Natural killer cell (primary cell): ENCODE results near the gene ALK. TPM values are rescaled to one million over a fixed set of nuclear protein-coding genes. Genes with fewer than 3 reads are reported as not detected.

ENCODE experiments used
- ATAC-seq, 3 donors: fragments of 150-1000 bp in 2 of 3; fragments of 200-7000 bp in 1 of 3; cut with Tn5 transposase; 1 replicate in 1 of 3; 2 replicates in 2 of 3; pipeline ENCODE4 v1.10.0; 2021; ENCODE audit warnings: mild to moderate bottlenecking in 2 of 3, moderate library complexity in 2 of 3
- DNase-seq, 2 donors: peaks; one replicate each; pipeline versions ENCODE4 v3.0.0 to v3.0.0-alpha.2; 2013 to 2021; ENCODE audit warnings: mixed read lengths in 1 of 2
- H3K27ac ChIP-seq: one replicate; pipeline ENCODE4 v1.5.1; 2013; ENCODE audit warnings: mild to moderate bottlenecking, low read length
- H3K27me3 ChIP-seq: one replicate; pipeline ENCODE4 v1.6.1; 2013; ENCODE audit warnings: low read length; ENCODE audit not compliant: control insufficient read depth, insufficient read depth
- H3K36me3 ChIP-seq: one replicate; pipeline ENCODE4 v1.6.1; 2013; ENCODE audit warnings: low read length; ENCODE audit not compliant: control insufficient read depth, insufficient read depth
- H3K4me1 ChIP-seq: one replicate; pipeline ENCODE4 v1.6.1; 2013; ENCODE audit warnings: low read length; ENCODE audit not compliant: control insufficient read depth, insufficient read depth
- H3K4me3 ChIP-seq: one replicate; pipeline ENCODE4 v1.5.1; 2013; ENCODE audit warnings: low read length
- H3K9me3 ChIP-seq: one replicate; pipeline ENCODE4 v1.6.1; 2013; ENCODE audit warnings: low read length; ENCODE audit not compliant: control insufficient read depth, insufficient read depth
- H3K27ac Mint-ChIP-seq, 2 donors: one replicate each; pipeline ENCODE4 v1.8.0; 2022; ENCODE audit warnings: mild to moderate bottlenecking in 2 of 2, mixed read lengths in 2 of 2, moderate library complexity in 1 of 2
- H3K27me3 Mint-ChIP-seq, 2 donors: one replicate each; pipeline ENCODE4 v1.8.0; 2022; ENCODE audit warnings: low read depth in 2 of 2, mixed read lengths in 2 of 2
- H3K36me3 Mint-ChIP-seq: one replicate; pipeline ENCODE4 v1.8.0; 2022; ENCODE audit warnings: mixed read lengths
- H3K4me1 Mint-ChIP-seq, 2 donors: one replicate each; pipeline ENCODE4 v1.8.0; 2022; ENCODE audit warnings: mixed read lengths in 2 of 2
- H3K4me3 Mint-ChIP-seq: one replicate; pipeline ENCODE4 v1.8.0; 2022; ENCODE audit warnings: mild to moderate bottlenecking, moderate library complexity, mixed read lengths
- H3K9me3 Mint-ChIP-seq, 2 donors: one replicate each; pipeline ENCODE4 v1.8.0; 2022; ENCODE audit warnings: mixed read lengths in 2 of 2
- WGBS: methylation state at CpG from one replicate; pipeline ENCODE4 v1.1.7; 2013; ENCODE audit warnings: missing lambda C conversion rate; ENCODE audit not compliant: insufficient coverage; 5-methylcytosine and 5-hydroxymethylcytosine counted together
- intact Hi-C: fragments of 100-400 bp; cut with micrococcal nuclease; formaldehyde crosslinking; loops from one replicate; pipeline ENCODE4 v1.14.2; 2022
- total RNA-seq, 4 donors: library from RNA; stranded (reverse); fragments of 120-200 nt in 1 of 4; gene quantifications; one replicate each; pipeline versions ENCODE4 v1.2.3 to v1.2.4, GENCODE V29; 2013 to 2022
- TF ChIP-seq, protein P1 (sequence below): fragments of 200-600 bp; IDR thresholded peaks from one replicate; pipeline ENCODE4 v1.8.0; 2022; ENCODE audit warnings: antibody characterized with exemption

Gene ALK
- total RNA-seq, 3 donors from 2014 or later (not counting 1 experiment from before 2014, with no cell fraction given), result not detected

DNA sequence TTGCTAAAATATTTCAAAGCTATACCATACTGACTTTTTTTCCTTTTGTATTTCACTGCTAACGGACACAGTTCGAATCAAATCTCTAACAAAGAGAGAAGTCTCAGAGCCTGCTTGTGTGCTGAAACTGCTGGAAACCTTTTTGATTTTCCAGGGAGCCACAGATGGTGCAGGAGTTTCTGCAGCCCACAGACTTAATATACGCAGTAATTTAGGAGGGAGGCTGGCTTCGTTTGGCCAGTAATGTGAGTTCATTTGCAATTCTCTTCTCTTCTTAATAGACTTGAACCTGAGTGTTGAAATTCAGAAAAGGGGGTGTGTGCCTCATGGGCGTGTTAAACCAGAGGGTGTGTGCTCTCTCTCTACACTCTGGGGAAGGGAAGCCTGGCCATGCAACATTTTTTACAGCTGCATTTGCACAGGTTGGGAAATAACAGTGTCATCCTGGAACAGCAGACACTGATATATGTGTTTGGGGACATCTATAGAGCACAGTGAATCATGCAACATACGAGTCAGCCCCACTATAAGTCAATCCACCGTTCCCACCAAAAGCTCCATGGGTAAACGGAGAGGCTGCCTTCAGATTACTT, 473.2 kb downstream of the ALK start:
- 71% methylated on average over 8 of the region's 8 CpGs for WGBS
- H3K27me3 Mint-ChIP-seq, result peaks cover 7 to 37% of the 10 kb centered on the region in 2 donors
- Histone ChIP-seq H3K9me3 (no peaks in the 10 kb centered on the region), H3K4me1 (no peaks in the 10 kb centered on the region), H3K27ac (no peak overlapping the region), H3K36me3 (no peaks in the 10 kb centered on the region), H3K4me3 (no peak overlapping the region), H3K27me3 (no peaks in the 10 kb centered on the region)
- no peaks in the 10 kb centered on the region for H3K4me1 Mint-ChIP-seq
- H3K27ac Mint-ChIP-seq, result no peak overlapping the region
- DNase-seq (no peak), ATAC-seq (no peak)
- H3K4me3 Mint-ChIP-seq, result no peak overlapping the region
- H3K9me3 Mint-ChIP-seq, result no peaks in the 10 kb centered on the region
- intact Hi-C loops, result no loop called here
- H3K36me3 Mint-ChIP-seq, result no peaks in the 10 kb centered on the region
- TF ChIP-seq, protein P1, sequence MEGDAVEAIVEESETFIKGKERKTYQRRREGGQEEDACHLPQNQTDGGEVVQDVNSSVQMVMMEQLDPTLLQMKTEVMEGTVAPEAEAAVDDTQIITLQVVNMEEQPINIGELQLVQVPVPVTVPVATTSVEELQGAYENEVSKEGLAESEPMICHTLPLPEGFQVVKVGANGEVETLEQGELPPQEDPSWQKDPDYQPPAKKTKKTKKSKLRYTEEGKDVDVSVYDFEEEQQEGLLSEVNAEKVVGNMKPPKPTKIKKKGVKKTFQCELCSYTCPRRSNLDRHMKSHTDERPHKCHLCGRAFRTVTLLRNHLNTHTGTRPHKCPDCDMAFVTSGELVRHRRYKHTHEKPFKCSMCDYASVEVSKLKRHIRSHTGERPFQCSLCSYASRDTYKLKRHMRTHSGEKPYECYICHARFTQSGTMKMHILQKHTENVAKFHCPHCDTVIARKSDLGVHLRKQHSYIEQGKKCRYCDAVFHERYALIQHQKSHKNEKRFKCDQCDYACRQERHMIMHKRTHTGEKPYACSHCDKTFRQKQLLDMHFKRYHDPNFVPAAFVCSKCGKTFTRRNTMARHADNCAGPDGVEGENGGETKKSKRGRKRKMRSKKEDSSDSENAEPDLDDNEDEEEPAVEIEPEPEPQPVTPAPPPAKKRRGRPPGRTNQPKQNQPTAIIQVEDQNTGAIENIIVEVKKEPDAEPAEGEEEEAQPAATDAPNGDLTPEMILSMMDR, result no peak

DNA sequence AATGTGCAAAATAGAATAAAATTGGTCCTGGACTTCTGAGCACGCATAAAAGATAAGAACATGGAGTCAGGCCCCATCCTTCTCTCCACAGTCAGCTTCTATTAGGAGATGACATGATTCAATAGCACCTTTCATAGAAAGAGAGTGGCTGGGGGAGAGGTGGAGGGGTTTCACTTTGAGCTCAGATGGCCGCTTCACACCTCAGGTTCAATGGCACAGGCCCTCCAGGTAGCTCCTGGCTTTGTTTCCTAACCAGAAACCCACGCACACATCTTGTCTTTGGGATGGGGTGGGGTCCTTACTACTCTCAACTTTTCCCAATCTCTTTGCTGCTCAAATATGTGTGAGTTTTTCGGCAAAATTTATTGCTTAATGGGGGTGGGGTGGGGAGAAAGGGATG, 473.9 kb downstream of the ALK start:
- no peak overlapping the region for H3K4me3 Mint-ChIP-seq
- Histone ChIP-seq H3K27ac (no peak overlapping the region), H3K27me3 (no peaks in the 10 kb centered on the region), H3K36me3 (no peaks in the 10 kb centered on the region), H3K4me1 (no peaks in the 10 kb centered on the region), H3K9me3 (no peaks in the 10 kb centered on the region), H3K4me3 (no peak overlapping the region)
- H3K36me3 Mint-ChIP-seq, result no peaks in the 10 kb centered on the region
- no peaks in the 10 kb centered on the region for H3K9me3 Mint-ChIP-seq
- H3K27me3 Mint-ChIP-seq, result peaks cover 5 to 35% of the 10 kb centered on the region in 2 donors
- no peak overlapping the region for H3K27ac Mint-ChIP-seq
- TF ChIP-seq, protein P1, result no peak
- H3K4me1 Mint-ChIP-seq, result no peaks in the 10 kb centered on the region
- DNase-seq (no peak), ATAC-seq (no peak)
- intact Hi-C loops, result no loop called here
- WGBS, result 71% methylated on average over 2 of the region's 4 CpGs

DNA sequence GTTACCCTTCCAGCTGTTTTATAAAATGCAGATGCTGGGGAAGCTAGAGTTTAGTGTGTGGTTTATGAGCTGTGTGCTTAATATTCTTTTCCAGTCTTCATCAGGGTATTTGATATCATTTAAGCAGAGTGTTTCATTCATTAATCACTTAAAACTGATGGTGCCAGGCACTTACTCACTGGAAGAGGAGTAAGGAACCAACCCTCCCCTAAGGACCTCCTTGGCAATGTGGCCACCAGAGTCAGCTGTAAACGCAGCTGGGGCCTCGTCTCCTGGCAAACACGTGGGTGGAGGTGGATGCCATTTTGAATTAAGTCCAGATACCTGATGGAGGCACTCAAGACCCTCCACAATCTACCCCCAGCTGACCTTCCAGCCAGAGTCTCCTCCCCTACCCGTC, 474.5 kb downstream of the ALK start:
- TF ChIP-seq, protein P1, result no peak
- Mint-ChIP-seq H3K9me3 (no peaks in the 10 kb centered on the region), H3K27me3 (peaks cover 5 to 29% of the 10 kb centered on the region in 2 donors), H3K36me3 (no peaks in the 10 kb centered on the region), H3K27ac (no peak overlapping the region), H3K4me1 (no peaks in the 10 kb centered on the region), H3K4me3 (no peak overlapping the region)
- ATAC-seq (no peak), DNase-seq (no peak)
- intact Hi-C loops, result no loop called here
- Histone ChIP-seq H3K4me1 (no peaks in the 10 kb centered on the region), H3K36me3 (no peaks in the 10 kb centered on the region), H3K9me3 (no peaks in the 10 kb centered on the region), H3K27ac (no peak overlapping the region), H3K4me3 (no peak overlapping the region), H3K27me3 (no peaks in the 10 kb centered on the region)
- 81% methylated on average over 4 of the region's 4 CpGs for WGBS

DNA sequence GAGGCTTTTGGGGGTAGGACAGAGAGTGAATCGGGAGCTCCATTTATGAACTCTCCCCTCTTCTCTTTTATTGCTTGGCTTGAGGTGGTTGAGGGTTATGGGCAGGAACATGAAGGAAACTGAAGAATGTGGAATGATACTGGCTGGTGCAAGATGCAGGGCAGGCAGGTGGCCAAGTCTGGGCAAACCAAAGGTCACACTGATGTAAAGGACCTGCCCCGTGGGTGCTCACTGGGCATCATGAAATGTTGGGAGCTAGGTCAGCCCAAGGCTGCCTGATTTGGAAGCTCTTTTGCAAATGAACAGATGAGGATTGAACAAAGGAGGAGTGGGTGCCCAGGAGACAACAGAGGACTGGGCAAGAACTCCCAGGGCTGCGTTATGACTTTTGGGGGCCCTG, 477.2 kb downstream of the ALK start:
- WGBS, result 94% methylated on average over 3 of the region's 3 CpGs
- H3K27me3 ChIP-seq, result no peaks in the 10 kb centered on the region
- Mint-ChIP-seq H3K4me1 (no peaks in the 10 kb centered on the region), H3K27ac (no peak overlapping the region), H3K9me3 (no peaks in the 10 kb centered on the region), H3K4me3 (no peak overlapping the region), H3K27me3 (peaks cover 5 to 15% of the 10 kb centered on the region in 2 donors), H3K36me3 (no peaks in the 10 kb centered on the region)
- H3K4me1 ChIP-seq, result no peaks in the 10 kb centered on the region
- no peak overlapping the region for H3K27ac ChIP-seq
- no peak for ATAC-seq
- no peaks in the 10 kb centered on the region for H3K9me3 ChIP-seq
- intact Hi-C loops, result no loop called here
- TF ChIP-seq, protein P1, result no peak
- no peak overlapping the region for H3K4me3 ChIP-seq
- no peaks in the 10 kb centered on the region for H3K36me3 ChIP-seq
- DNase-seq, result no peak
